HG02763 (cell line): ENCODE results near the gene ZC3H10.
"Not testable (repeated sequence)": the region's sequence is repeated elsewhere in the genome, so short reads cannot be mapped to it uniquely, and the experiment has no call there.

ENCODE experiments used
- ATAC-seq: cut with Tn5 transposase; IDR thresholded peaks from one replicate; pipeline ENCODE4 v1.9.1; 2021; ENCODE audit warnings: mild to moderate bottlenecking, moderate library complexity; ENCODE audit not compliant: unreplicated experiment

The ZC3H10 gene

GRCh38 chr12:56101045-56101444 is 17.0 kb upstream of the ZC3H10 start:
- ATAC-seq, result no peak

- ATAC-seq, result no peak
These were observed 15.4 kb upstream of the ZC3H10 start for GRCh38 chr12:56102683-56103065.

DNA sequence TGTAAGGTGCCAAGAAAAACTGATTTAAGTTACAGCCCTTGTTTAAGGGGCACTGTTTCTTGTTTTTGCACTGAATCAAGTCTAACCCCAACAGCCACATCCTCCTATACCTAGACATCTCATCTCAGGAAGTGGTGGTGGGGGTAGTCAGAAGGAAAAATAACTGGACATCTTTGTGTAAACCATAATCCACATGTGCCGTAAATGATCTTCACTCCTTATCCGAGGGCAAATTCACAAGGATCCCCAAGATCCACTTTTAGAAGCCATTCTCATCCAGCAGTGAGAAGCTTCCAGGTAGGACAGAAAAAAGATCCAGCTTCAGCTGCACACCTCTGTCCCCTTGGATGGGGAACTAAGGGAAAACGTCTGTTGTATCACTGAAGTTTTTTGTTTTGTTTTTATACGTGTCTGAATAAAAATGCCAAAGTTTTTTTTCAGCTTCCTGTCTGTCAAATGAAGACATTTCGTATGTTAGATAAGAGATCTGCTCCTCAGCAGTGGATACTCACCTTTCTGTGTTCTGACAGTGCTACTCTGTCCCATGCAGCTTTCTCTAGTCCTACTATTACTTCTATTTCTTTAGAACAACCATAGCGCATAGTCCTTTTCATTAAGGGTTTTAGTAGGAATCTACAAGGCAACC is 14.9 kb upstream of the ZC3H10 start:
- no peak for ATAC-seq

GRCh38 chr12:56103823-56104108 is 14.3 kb upstream of the ZC3H10 start:
- no peak for ATAC-seq

GRCh38 chr12:56104109-56104814 is 13.8 kb upstream of the ZC3H10 start, which contains the start of gene PA2G4:
Gene PA2G4 (plus strand): TSS chr12:56104559. CDS start chr12:56104738, 179 bp downstream.
- peak; percentile 93 for ATAC-seq

- peak; percentile 8 for ATAC-seq
These were observed 13.1 kb upstream of the ZC3H10 start for GRCh38 chr12:56104815-56105608.

GRCh38 chr12:56105609-56105902 is 12.5 kb upstream of the ZC3H10 start:
- no peak for ATAC-seq

- ATAC-seq, result no peak
These were observed 10.8 kb upstream of the ZC3H10 start for GRCh38 chr12:56107242-56107641.

- no peak for ATAC-seq
These were observed 7.5 kb upstream of the ZC3H10 start for GRCh38 chr12:56110571-56110970.

DNA sequence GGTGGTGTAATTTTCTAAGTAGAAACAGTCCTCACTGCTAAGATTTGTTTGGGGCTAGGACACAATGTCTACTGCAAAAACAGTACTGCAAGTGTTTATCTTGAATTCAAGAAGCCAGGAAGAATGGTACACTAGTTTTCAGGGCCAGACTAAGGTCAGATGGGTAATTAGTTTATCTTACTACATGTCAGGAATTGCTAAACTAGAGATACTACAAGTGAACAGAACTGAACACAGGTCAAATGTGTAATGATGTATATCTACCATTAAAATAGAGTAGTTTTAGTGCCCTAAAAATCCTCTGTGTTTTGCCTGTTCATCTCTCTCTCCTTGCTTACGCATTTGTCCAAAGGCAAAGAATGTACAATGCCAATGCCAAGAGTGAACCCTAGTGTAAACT is 4.0 kb upstream of the ZC3H10 start:
- ATAC-seq, result no peak

DNA sequence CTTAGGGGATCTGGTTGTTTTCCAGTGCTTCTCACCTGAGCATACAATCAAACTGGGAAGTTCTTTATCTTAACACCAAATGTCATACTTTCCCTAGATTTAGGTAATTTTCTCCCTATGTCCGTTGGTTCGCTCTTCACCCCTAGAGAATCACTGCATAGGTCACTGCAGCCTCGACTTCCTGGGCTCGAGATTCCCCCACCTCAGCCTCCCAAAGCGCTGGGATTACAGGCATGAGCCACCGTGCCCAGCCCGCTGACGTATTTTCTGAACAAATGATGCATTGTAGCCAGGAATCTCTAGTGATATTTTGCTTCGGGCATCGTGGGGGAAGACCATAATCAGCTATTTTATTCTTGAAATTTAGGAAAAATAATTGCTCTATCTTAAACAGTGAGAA is 2.7 kb upstream of the ZC3H10 start:
- no peak for ATAC-seq

GRCh38 chr12:56116267-56117081 is 1.6 kb upstream of the ZC3H10 start, which contains the start of gene RPL41:
Gene RPL41 (plus strand): TSS chr12:56116633.
- ATAC-seq, result peak; percentile 48

DNA sequence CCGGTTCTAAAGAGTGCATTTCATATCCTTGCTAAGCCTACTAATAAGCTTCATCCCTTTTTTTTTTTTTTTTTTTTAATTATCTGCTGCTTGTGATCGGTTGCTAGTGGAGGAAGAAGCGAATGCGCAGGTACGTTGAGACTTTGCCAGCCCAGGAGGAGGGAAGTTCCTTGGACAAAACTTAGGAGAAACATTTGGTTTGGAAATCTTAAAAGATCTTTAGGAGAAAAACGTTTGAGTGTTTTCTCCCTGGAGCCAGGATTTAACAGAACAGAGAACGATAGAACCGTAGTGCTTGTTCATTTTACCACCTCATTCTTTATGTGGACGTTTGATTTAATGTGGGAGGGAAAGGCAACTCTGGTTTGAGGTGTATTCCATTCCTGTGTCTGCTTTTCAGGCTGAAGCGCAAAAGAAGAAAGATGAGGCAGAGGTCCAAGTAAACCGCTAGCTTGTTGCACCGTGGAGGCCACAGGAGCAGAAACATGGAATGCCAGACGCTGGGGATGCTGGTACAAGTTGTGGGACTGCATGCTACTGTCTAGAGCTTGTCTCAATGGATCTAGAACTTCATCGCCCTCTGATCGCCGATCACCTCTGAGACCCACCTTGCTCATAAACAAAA is 872 bp upstream of the ZC3H10 start:
- not testable (repeated sequence) for ATAC-seq

DNA sequence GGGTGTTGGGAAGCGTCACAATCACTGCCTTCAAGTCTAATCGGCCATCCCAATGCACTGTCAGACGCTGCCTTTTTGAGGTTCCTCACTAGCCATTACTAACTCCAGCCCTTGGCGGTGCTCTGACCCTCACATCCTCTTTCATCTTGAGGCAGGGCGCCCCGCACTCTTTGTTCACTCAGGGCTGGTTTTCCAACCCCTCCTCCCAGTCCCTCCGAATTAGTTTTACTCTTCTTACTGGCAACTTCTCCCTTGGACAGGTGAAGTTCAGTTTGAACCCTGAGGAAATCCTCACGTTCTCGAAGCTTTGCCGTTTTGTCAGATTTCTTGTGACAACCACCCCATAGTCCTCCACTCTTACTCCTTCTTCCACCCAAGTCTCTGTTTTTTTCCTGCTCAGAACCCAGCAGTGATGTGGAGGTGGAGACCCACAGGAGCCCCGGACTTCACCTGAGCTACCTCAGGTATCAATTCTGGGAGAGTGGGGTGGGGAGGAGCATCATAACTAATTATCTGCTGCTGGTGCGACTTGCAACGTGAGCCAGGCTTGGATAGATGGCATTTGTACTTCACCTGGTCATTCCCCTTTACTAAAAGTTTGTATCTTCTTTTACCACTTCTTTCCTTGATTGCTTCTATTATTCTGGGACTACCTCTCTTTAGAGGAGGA is 757 bp downstream of the ZC3H10 start:
- ATAC-seq, result no peak

- no peak for ATAC-seq
These were observed 1.3 kb downstream of the ZC3H10 start for GRCh38 chr12:56119361-56119796.

- ATAC-seq, result no peak
These were observed 2.2 kb downstream of the ZC3H10 start for GRCh38 chr12:56120158-56120846.

- ATAC-seq, result no peak
These were observed 3.3 kb downstream of the ZC3H10 start for GRCh38 chr12:56121204-56121870.

DNA sequence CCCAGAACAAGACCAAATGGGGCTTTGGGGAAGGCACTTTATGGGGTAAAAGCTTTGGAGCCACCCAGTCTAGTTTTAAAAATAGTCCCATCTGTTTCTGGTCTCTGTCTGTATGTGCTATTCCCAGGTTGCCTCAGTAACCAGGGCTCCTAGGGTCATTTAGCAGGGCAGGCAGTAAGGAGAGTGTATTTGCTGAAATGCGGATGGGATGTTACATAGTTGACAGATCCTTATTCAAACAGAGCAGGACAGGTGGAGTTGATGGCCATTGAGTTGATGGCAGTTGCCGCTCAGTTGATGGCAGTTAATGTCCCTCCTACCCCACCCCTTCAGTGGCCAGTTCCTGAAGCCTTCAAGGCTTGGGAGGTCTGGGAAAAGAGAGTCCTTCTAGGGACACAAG is 4.6 kb downstream of the ZC3H10 start:
- ATAC-seq, result no peak

- ATAC-seq, result no peak
These were observed 6.1 kb downstream of the ZC3H10 start for GRCh38 chr12:56124133-56124532.
